Left lung (tissue), 10 donors: ENCODE measurements around the gene MKNK2. TPM values are rescaled to one million over a fixed set of nuclear protein-coding genes. Genes with fewer than 3 reads are reported as not detected.
"Not testable (repeated sequence)": the region's sequence is repeated elsewhere in the genome, so short reads cannot be mapped to it uniquely, and the experiment has no call there.

Experiments
- ATAC-seq: fragments of 200-7000 bp; cut with Tn5 transposase; one replicate; pipeline ENCODE4 v1.9.1; 2020; ENCODE audit warnings: moderate library complexity
- DNase-seq, 4 donors: peaks; one replicate each; pipeline ENCODE4 v3.0.0-alpha.2; 2013 to 2020
- H3K27ac ChIP-seq, 2 donors: fragments of 200-600 bp; sonication (generic) in 1 of 2; one replicate each; pipeline versions ENCODE4 v1.5.0 to v1.8.0; 2020 to 2021
- H3K27me3 ChIP-seq, 2 donors: fragments of 200-600 bp; sonication (generic) in 1 of 2; one replicate each; pipeline versions ENCODE4 v1.5.0 to v1.8.0; 2020 to 2021
- H3K36me3 ChIP-seq, 2 donors: fragments of 200-600 bp; sonication (generic) in 1 of 2; one replicate each; pipeline versions ENCODE4 v1.5.0 to v1.8.0; 2020 to 2021
- H3K4me1 ChIP-seq, 2 donors: fragments of 200-600 bp; one replicate each; pipeline ENCODE4 v1.8.0; 2021
- H3K4me3 ChIP-seq, 2 donors: fragments of 200-600 bp; sonication (generic) in 1 of 2; one replicate each; pipeline versions ENCODE4 v1.5.0 to v1.8.0; 2020 to 2021; ENCODE audit warnings: mild to moderate bottlenecking in 1 of 2
- H3K9me3 ChIP-seq, 2 donors: fragments of 200-600 bp; sonication (generic) in 1 of 2; one replicate each; pipeline versions ENCODE4 v1.5.0 to v1.8.0; 2020 to 2021
- CTCF ChIP-seq, 2 donors: fragments of 200-600 bp; sonication (generic) in 1 of 2; IDR thresholded peaks; one replicate each; pipeline versions ENCODE4 v1.5.0 to v1.8.0; 2021; ENCODE audit warnings: antibody characterized with exemption in 2 of 2
- intact Hi-C, 2 donors: fragments of 100-400 bp; cut with DNase I; formaldehyde crosslinking; loops; one replicate each; pipeline versions ENCODE4 v1.11.2 to v1.14.2; 2022
- polyA plus RNA-seq, 6 donors: library from polyadenylated mRNA; unstranded; fragments of 120-200 nt; gene quantifications; one replicate each; pipeline ENCODE4 v1.2.1, GENCODE V29; 2013; ENCODE audit not compliant: insufficient read length in 6 of 6
- total RNA-seq, 2 donors: library from RNA; stranded (reverse); fragmentation: NEBNext Ultra II Directional; extraction: Animal tissue kit (Norgen Biotek cat#: 25700); gene quantifications; one replicate each; pipeline ENCODE4 v1.2.1, GENCODE V29; 2021
- donor health status: DM: no; HTN: yes; CAD: no.
- donor health status: DM: no; HTN: no; CAD: no.

Gene MKNK2
- total and polyA plus RNA-seq, 8 donors, result 59.3 to 291 (median 86.1) TPM

GRCh38 chr19:2036424-2036823 is 14.6 kb downstream of the MKNK2 start:
- intact Hi-C loops, result no loop called here

GRCh38 chr19:2035590-2035991 is 15.5 kb downstream of the MKNK2 start:
- intact Hi-C loops, result no loop called here
- Histone ChIP-seq H3K27ac (peak overlapping the region in 1 of 2 donors; percentile 57), H3K9me3 (peaks cover 0 to 9% of the 10 kb centered on the region in 2 donors), H3K27me3 (no peaks in the 10 kb centered on the region), H3K4me3 (no peak overlapping the region), H3K36me3 (peaks cover 2 to 32% of the 10 kb centered on the region in 2 donors), H3K4me1 (peaks cover 15 to 52% of the 10 kb centered on the region in 2 donors)
- ATAC-seq, result no peak
- no peak for TF ChIP-seq CTCF (IDR thresholded peaks at IDR 0.05)
- peak in 1 of 4 donors; percentile 73 for DNase-seq

More at GRCh38 chr19:2036424-2036823, 14.6 kb downstream of the MKNK2 start:
- Histone ChIP-seq H3K9me3 (peaks cover 0 to 9% of the 10 kb centered on the region in 2 donors), H3K27ac (no peak overlapping the region), H3K27me3 (no peaks in the 10 kb centered on the region), H3K4me1 (peaks cover 15 to 52% of the 10 kb centered on the region in 2 donors), H3K4me3 (no peak overlapping the region), H3K36me3 (peaks cover 8 to 40% of the 10 kb centered on the region in 2 donors)
- ATAC-seq (no peak), DNase-seq (no peak)
- no peak for TF ChIP-seq CTCF (IDR thresholded peaks at IDR 0.05)

GRCh38 chr19:2034729-2035589 is 16.1 kb downstream of the MKNK2 start:
- Histone ChIP-seq H3K27me3 (no peaks in the 10 kb centered on the region), H3K9me3 (peaks cover 0 to 9% of the 10 kb centered on the region in 2 donors), H3K4me3 (peak overlapping the region in 1 of 2 donors; percentile 19), H3K36me3 (peaks cover 0 to 26% of the 10 kb centered on the region in 2 donors), H3K27ac (peak overlapping the region in 1 of 2 donors; percentile 57), H3K4me1 (peaks cover 15 to 46% of the 10 kb centered on the region in 2 donors)
- ATAC-seq (peak; percentile 50), DNase-seq (peak in 2 of 4 donors; percentile 74 to 92)
- TF ChIP-seq CTCF (IDR thresholded peaks at IDR 0.05), result no peak
- intact Hi-C loops, result no loop called here

- DNase-seq, H3K9me3 ChIP-seq, H3K27me3 ChIP-seq, H3K27ac ChIP-seq, ATAC-seq, intact Hi-C loops: not testable (repeated sequence)
- peaks cover 15 to 47% of the 10 kb centered on the region in 2 donors for H3K4me1 ChIP-seq
- peaks cover 0 to 19% of the 10 kb centered on the region in 2 donors for H3K36me3 ChIP-seq
- H3K4me3 ChIP-seq, result peak overlapping the region in 1 of 2 donors; percentile 19
Measured at GRCh38 chr19:2034253-2034652, 16.8 kb downstream of the MKNK2 start.

GRCh38 chr19:2033825-2034159 is 17.3 kb downstream of the MKNK2 start:
- peaks cover 17 to 52% of the 10 kb centered on the region in 2 donors for H3K4me1 ChIP-seq
- DNase-seq (no peak), ATAC-seq (no peak)
- TF ChIP-seq CTCF (IDR thresholded peaks at IDR 0.05), result no peak
- no peaks in the 10 kb centered on the region for H3K27me3 ChIP-seq
- intact Hi-C loops, result no loop called here
- peaks cover 0 to 9% of the 10 kb centered on the region in 2 donors for H3K9me3 ChIP-seq
- no peak overlapping the region for H3K27ac ChIP-seq
- H3K4me3 ChIP-seq, result no peak overlapping the region
- peaks cover 0 to 14% of the 10 kb centered on the region in 2 donors for H3K36me3 ChIP-seq
